Measurements from ENCODE around the gene NTRK2. TPM values are rescaled to one million over a fixed set of nuclear protein-coding genes. Genes with fewer than 3 reads are reported as not detected.

Gene NTRK2
- polyA plus RNA-seq, 1 experiment: 2.0 TPM

DNA sequence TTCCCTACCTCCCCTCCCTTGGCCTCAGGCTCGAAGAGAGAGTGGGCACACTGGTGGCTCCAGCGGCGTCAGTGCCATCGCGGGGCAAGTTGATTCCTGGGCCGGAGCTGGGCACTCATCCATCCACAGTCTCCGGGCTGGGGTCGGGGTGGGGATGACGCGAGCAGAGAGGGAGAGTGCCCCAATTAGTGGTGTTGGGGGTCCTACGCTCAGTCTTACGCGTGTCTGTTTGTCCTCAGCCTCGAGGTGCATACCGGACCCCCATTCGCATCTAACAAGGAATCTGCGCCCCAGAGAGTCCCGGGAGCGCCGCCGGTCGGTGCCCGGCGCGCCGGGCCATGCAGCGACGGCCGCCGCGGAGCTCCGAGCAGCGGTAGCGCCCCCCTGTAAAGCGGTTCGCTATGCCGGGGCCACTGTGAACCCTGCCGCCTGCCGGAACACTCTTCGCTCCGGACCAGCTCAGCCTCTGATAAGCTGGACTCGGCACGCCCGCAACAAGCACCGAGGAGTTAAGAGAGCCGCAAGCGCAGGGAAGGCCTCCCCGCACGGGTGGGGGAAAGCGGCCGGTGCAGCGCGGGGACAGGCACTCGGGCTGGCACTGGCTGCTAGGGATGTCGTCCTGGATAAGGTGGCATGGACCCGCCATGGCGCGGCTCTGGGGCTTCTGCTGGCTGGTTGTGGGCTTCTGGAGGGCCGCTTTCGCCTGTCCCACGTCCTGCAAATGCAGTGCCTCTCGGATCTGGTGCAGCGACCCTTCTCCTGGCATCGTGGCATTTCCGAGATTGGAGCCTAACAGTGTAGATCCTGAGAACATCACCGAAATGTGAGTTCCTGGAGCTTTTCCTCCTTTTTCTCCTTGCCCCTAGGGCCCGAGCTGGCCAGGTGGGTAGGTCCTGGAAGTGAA, 861 bp downstream of the NTRK2 start:
- CTCF ChIA-PET: interaction anchor here (1.0 kb wide), 1 partner anchor 112 kb away, joined by 3 read pairs; no protein-coding TSS in a partner anchor
- POLR2A ChIA-PET: no interaction called here
- peaks cover 22% of the 10 kb centered on the region for H3K27me3 ChIP-seq (ENCODE audit: control insufficient read depth, insufficient read depth, low read length)
- peak overlapping the region; percentile 43 for H3K4me3 ChIP-seq (ENCODE audit: low read depth, low read length)
- no peaks in the 10 kb centered on the region for H3K36me3 ChIP-seq (ENCODE audit: control insufficient read depth, insufficient read depth, low read length)
- TF ChIP-seq CTCF (IDR thresholded peaks at IDR 0.05; ENCODE audit: insufficient read depth, low read depth, low read length): no peak
- DNase-seq (ENCODE audit: low read depth): no peak

- Histone ChIP-seq H3K36me3 (ENCODE audit: control insufficient read depth, insufficient read depth, low read length) (no peaks in the 10 kb centered on the region), H3K4me3 (ENCODE audit: low read depth, low read length) (no peak overlapping the region), H3K27me3 (ENCODE audit: control insufficient read depth, insufficient read depth, low read length) (peaks cover 22% of the 10 kb centered on the region)
- no peak for TF ChIP-seq CTCF (IDR thresholded peaks at IDR 0.05; ENCODE audit: insufficient read depth, low read depth, low read length)
- CTCF ChIA-PET: interaction anchor here (1.0 kb wide), 1 partner anchor 110 kb away, joined by 3 read pairs; no protein-coding TSS in a partner anchor
- POLR2A ChIA-PET: no interaction called here
- DNase-seq (ENCODE audit: low read depth): no peak
Measured at GRCh38 chr9:84671586-84672521, 2.3 kb downstream of the NTRK2 start.

DNA sequence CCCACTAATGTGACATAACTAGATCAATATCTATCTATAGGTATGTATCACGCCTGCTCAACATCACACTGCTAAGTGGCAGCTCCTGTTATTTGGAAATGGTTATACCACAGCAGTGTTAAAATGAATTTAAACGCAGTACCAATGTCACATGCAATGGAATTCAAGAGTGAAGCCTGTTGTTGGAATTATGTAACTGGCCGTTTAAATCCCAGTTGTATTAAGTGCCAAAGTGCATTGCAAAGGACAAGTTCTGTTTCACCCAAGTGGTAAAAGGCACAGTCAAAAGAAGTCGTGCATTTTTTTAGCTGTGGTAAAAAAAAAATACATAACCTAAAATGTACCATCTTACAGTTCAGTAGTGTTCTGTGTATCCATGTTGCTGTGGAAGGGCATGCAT, 4.3 kb downstream of the NTRK2 start:
- no peak for DNase-seq (ENCODE audit: low read depth)
- Histone ChIP-seq H3K36me3 (ENCODE audit: control insufficient read depth, insufficient read depth, low read length) (no peaks in the 10 kb centered on the region), H3K4me3 (ENCODE audit: low read depth, low read length) (no peak overlapping the region), H3K27me3 (ENCODE audit: control insufficient read depth, insufficient read depth, low read length) (peaks cover 22% of the 10 kb centered on the region)
- TF ChIP-seq CTCF (IDR thresholded peaks at IDR 0.05; ENCODE audit: insufficient read depth, low read depth, low read length): no peak
- CTCF ChIA-PET: no interaction called here
- POLR2A ChIA-PET: no interaction called here

DNA sequence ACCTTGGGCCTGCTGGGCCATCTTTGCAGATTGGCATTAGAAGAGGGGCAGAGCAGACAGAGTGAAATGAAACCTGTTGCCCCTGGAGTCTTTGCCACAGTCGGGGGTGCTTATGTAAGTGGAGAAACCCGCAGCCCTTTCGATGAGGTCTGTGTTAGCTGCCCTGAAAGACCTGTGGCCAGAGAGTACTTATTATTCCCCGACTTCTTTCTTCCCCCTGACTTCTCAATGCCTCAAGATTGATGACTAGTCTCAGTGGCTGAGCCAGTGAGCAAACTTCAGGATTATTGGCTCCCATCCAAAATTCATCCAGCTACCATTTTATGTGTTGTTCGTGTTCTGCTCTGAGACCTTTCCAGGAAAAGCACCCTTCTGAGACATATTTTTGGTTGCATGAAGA, 7.6 kb downstream of the NTRK2 start:
- TF ChIP-seq CTCF (IDR thresholded peaks at IDR 0.05; ENCODE audit: insufficient read depth, low read depth, low read length): no peak
- H3K4me3 ChIP-seq (ENCODE audit: low read depth, low read length): no peak overlapping the region
- DNase-seq (ENCODE audit: low read depth): no peak
- peaks cover 1% of the 10 kb centered on the region for H3K27me3 ChIP-seq (ENCODE audit: control insufficient read depth, insufficient read depth, low read length)
- ChIA-PET CTCF (interaction anchor here (0.6 to 1.4 kb wide), 2 partner anchors 8 to 748 kb away, joined by 3 read pairs; no protein-coding TSS in a partner anchor), POLR2A (no interaction called here)
- no peaks in the 10 kb centered on the region for H3K36me3 ChIP-seq (ENCODE audit: control insufficient read depth, insufficient read depth, low read length)

- ChIA-PET CTCF (no interaction called here), POLR2A (no interaction called here)
- H3K4me3 ChIP-seq (ENCODE audit: low read depth, low read length): no peak overlapping the region
- H3K27me3 ChIP-seq (ENCODE audit: control insufficient read depth, insufficient read depth, low read length): no peaks in the 10 kb centered on the region
- TF ChIP-seq CTCF (IDR thresholded peaks at IDR 0.05; ENCODE audit: insufficient read depth, low read depth, low read length): no peak
- no peak for DNase-seq (ENCODE audit: low read depth)
- H3K36me3 ChIP-seq (ENCODE audit: control insufficient read depth, insufficient read depth, low read length): no peaks in the 10 kb centered on the region
Measured at GRCh38 chr9:84679571-84679970, 10.0 kb downstream of the NTRK2 start.
